Omental fat pad (tissue), 4 donors: Measurements from ENCODE around the gene NOP53. TPM values are rescaled to one million over a fixed set of nuclear protein-coding genes. Genes with fewer than 3 reads are reported as not detected.
A peak's percentile ranks its signal among the peaks of the same experiment; 100 is the strongest.
"Not testable (repeated sequence)": the region's sequence is repeated elsewhere in the genome, so short reads cannot be mapped to it uniquely, and the experiment has no call there.

Source experiments
- ATAC-seq: fragments of 150-250 bp; one replicate; pipeline ENCODE4 v1.9.1; 2016; ENCODE audit warnings: mild to moderate bottlenecking, moderate library complexity; ENCODE audit not compliant: low FRiP score
- DNase-seq: peaks from one replicate; pipeline ENCODE4 v3.0.0-alpha.2; 2019; ENCODE audit warnings: low spot score
- total RNA-seq, 4 donors: library from RNA; depleted of rRNA; stranded (reverse); fragments of >200 nt; gene quantifications; one replicate each; pipeline ENCODE4 v1.1.0, GENCODE V29; 2016
- TF ChIP-seq, protein P1 (sequence below), 3 donors: fragments of 450-650 bp; IDR thresholded peaks; one replicate each; pipeline ENCODE4 v1.5.1; 2016 to 2017; ENCODE audit warnings: antibody characterized with exemption in 3 of 3, mild to moderate bottlenecking in 3 of 3, moderate library complexity in 2 of 3

The NOP53 gene
- total RNA-seq, 4 donors from 2014 or later, result 212 to 267 (median 232) TPM

DNA sequence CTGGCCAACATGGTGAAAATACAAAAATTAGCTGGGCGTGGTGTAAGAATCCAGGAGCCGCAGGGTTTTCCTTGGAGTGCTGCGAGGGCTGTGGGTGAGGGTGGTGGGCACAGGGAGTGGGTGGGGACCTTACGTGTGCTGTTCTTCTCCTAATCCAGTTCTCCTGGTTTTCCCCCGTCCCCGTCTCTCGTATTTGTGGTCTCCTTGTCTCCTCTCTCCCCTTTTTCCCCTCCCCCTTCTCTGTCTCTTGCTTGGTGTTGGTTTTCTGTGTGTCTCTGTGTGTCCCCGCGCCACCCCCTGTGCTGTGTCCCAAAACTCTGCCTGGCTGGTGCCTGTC lies 34.8 kb downstream of the NOP53 start:
- TF ChIP-seq, protein P1, sequence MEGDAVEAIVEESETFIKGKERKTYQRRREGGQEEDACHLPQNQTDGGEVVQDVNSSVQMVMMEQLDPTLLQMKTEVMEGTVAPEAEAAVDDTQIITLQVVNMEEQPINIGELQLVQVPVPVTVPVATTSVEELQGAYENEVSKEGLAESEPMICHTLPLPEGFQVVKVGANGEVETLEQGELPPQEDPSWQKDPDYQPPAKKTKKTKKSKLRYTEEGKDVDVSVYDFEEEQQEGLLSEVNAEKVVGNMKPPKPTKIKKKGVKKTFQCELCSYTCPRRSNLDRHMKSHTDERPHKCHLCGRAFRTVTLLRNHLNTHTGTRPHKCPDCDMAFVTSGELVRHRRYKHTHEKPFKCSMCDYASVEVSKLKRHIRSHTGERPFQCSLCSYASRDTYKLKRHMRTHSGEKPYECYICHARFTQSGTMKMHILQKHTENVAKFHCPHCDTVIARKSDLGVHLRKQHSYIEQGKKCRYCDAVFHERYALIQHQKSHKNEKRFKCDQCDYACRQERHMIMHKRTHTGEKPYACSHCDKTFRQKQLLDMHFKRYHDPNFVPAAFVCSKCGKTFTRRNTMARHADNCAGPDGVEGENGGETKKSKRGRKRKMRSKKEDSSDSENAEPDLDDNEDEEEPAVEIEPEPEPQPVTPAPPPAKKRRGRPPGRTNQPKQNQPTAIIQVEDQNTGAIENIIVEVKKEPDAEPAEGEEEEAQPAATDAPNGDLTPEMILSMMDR (IDR thresholded peaks at IDR 0.05), result no peak
- ATAC-seq (no peak), DNase-seq (no peak)

DNA sequence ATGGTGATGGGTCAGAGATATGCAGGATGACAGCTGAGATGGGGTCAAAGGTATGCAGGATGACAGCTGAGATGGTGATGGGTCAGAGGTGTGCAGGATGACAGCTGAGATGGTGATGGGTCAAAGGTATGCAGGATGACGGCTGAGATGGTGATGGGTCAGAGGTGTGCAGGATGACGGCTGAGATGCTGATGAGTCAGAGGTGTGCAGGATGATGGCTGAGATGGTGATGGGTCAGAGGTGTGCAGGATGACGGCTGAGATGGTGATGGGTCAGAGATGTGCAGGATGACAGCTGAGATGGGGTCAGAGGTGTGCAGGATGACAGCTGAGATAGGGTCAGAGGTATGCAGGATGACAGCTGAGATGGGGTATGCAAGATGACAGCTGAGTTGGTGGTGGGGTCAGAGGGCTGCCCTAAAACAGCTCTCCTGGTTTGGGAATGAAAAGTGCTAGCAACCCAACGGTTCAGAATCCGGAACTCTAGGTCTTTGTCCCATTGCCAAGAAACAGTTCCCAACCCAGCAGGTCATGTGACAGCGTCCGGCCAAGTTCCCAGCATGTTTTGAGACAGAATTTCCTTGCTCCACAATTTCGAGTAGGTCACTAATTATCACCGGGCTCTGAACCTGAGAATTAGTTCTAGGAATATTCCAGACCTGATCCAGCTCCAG lies 36.4 kb downstream of the NOP53 start:
- ATAC-seq (no peak), DNase-seq (no peak)
- TF ChIP-seq, protein P1 (IDR thresholded peaks at IDR 0.05), result no peak

DNA sequence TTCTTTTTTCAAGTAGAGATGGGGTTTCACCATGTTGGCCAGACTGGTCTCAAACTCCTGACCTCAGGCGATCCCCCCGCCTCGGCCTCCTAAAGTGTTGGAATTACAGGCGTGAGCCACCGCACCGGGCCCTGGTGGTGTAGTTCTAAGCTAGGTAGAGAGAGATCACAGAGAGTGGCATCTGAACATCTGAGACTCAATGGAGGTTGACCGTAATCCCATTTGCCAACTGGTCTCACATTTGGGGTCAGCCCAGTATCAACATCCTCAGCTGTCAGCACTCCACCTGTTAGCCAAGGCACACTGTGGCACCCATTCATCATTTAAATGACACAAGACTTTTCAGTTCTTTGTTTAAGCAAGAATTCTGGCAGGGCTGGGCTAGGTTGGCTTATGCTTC lies 41.2 kb downstream of the NOP53 start:
- TF ChIP-seq, protein P1 (IDR thresholded peaks at IDR 0.05), result no peak
- ATAC-seq (no peak), DNase-seq (no peak)

DNA sequence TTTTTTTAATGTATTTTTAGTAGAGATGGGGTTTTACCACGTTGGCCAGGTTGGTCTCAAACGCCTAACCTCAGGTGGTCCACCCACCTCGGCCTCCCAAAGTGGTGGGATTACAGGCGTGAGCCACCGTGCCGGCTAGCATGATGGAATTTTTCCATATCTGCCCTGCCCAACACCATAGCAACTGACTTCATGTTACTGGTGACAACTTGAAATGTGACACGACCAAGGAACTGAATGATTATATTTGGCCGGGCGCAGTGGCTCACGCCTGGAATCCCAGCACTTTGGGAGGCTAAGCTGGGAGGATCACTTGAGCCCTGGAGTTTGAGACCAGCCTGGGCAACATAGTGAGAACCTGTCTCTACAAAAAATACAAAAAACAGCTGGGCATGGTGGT lies 42.0 kb downstream of the NOP53 start:
- ATAC-seq, DNase-seq: not testable (repeated sequence)

DNA sequence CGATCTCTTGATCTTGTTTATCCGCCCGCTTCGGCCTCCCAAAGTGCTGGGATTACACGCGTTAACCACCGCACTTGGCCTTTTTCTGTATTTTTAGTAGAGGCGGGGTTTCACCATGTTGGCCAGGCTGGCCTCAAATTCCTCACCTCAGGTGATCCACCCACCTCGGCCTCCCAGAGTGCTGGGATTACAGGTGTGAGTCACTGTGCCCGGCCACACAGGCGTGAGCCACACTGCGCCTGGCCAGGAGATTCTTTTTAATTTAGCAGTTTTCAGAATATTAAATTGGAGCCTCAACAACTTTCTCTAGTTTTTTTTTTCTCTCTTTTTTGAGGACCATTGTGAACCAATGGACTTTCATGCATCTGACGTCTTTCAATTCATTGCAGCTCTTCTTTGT lies 44.5 kb downstream of the NOP53 start:
- DNase-seq, ATAC-seq: not testable (repeated sequence)

DNA sequence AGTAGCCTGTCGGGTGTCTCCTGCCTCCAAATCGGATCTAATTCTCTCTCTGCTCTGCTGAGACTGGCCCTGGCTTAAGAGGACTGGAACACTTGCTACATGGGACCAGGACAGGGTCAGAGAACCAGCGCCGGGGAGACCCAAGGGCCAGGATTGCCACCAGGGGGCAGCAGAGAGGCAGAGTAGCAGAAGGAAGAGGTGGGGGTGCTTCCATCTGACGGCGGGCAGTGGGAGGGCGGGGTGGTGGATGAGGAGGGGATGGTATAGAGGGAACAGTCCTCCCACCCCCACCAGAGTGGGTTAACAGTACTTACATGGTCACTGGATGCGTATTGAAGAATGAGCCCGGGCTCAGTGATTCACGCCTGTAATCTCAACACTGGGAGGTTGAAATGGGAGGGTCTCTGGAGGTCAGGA lies 45.1 kb downstream of the NOP53 start:
- peak; percentile 97 for DNase-seq
- ATAC-seq, result peak; percentile 64
- TF ChIP-seq, protein P1 (IDR thresholded peaks at IDR 0.05), result peak in 1 of 3 donors; percentile 60

DNA sequence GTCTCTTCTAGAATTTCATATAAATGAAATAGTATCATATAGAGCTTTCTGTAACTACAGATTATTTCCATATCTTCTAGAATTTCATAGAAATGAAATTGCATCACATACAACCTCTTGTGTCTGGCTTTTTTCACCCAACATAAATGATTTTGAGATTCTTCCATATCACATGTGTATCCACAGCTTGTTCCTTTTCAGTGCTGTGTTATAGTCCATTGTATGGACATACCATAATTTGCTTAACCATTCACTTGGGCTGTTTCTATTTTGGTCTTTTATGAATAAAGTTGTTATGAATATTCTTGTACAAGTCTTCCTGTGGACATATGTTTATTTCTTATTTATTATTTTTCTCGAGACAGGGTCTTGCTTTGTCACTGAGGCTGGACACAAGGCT lies 47.3 kb downstream of the NOP53 start:
- no peak for ATAC-seq
- DNase-seq, result no peak
- TF ChIP-seq, protein P1 (IDR thresholded peaks at IDR 0.05), result no peak

DNA sequence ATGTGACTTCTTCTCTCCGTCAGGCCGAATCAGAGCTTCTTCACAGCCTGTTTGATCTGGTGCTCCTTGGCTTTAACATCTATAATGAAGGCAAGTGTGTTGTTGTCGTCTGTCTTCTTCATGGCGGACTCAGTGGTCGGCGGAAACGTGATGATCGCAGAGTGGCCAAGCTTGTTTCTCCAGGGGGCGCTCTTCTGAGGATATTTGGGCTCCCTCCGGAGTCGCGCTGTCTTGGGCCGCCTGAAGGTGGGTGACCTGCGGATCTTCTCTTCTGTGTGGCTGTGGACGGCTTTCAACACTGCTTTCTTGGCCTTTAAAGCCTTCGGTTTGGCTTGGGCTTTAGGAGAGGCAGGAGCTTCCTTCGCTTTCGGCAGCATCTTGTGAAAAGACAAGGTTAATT lies 49.2 kb downstream of the NOP53 start:
- DNase-seq (no peak), ATAC-seq (no peak)
- TF ChIP-seq, protein P1 (IDR thresholded peaks at IDR 0.05), result no peak
